MCF 10A (cell line): ENCODE data around the gene TMEM129. TPM values are rescaled to one million over a fixed set of nuclear protein-coding genes. Genes with fewer than 3 reads are reported as not detected.

Experiments used
- BruUV-seq: library from RNA; stranded (reverse); fragments of 400-500 nt; replicated peaks from 2 replicates; lab custom pipeline; 2021; lab: Mats Ljungman, UMichigan
- CTCF ChIA-PET: fragments of 300-600 bp; sonication (Branson Sonifier 250); formaldehyde crosslinking; extraction: SDS; loops from one replicate; lab custom pipeline; 2021; ENCODE audit warnings: antibody characterized with exemption, inconsistent platforms; lab: Yijun Ruan, JAX
- POLR2A ChIA-PET: fragments of 300-600, 350-650 bp; sonication (Branson Sonifier 250); formaldehyde crosslinking; extraction: SDS; loops from one replicate; lab custom pipeline; 2020; ENCODE audit warnings: antibody characterized with exemption, inconsistent platforms; lab: Yijun Ruan, JAX
- DNase-seq: peaks from one replicate; pipeline ENCODE4 v3.0.0-alpha.2; 2018; ENCODE audit not compliant: unreplicated experiment
- H3K27ac Mint-ChIP-seq: one replicate; pipeline ENCODE4 v1.8.0; 2022; ENCODE audit warnings: mild to moderate bottlenecking, low read depth, mixed read lengths; ENCODE audit not compliant: unreplicated experiment
- H3K27me3 Mint-ChIP-seq: one replicate; pipeline ENCODE4 v1.8.0; 2022; ENCODE audit warnings: mixed read lengths; ENCODE audit not compliant: insufficient read depth, unreplicated experiment
- H3K36me3 Mint-ChIP-seq: one replicate; pipeline ENCODE4 v1.8.0; 2022; ENCODE audit warnings: mild to moderate bottlenecking, moderate library complexity, mixed read lengths; ENCODE audit not compliant: insufficient read depth, unreplicated experiment
- H3K4me1 Mint-ChIP-seq: one replicate; pipeline ENCODE4 v1.8.0; 2022; ENCODE audit warnings: mixed read lengths; ENCODE audit not compliant: insufficient read depth, unreplicated experiment
- H3K4me3 Mint-ChIP-seq: one replicate; pipeline ENCODE4 v1.8.0; 2022; ENCODE audit warnings: mild to moderate bottlenecking, moderate library complexity, mixed read lengths; ENCODE audit not compliant: unreplicated experiment
- H3K9me3 Mint-ChIP-seq: one replicate; pipeline ENCODE4 v1.8.0; 2022; ENCODE audit warnings: mixed read lengths; ENCODE audit not compliant: unreplicated experiment
- intact Hi-C: fragments of 100-400 bp; cut with micrococcal nuclease; formaldehyde crosslinking; loops from 2 replicates; pipeline ENCODE4 v1.14.1; 2022
- total RNA-seq: library from RNA; stranded (reverse); gene quantifications from 2 replicates; pipeline ENCODE4 v1.2.3, GENCODE V29; 2022
- TF ChIP-seq, protein P1 (sequence below): fragments of 200-600 bp; IDR thresholded peaks from one replicate; pipeline ENCODE4 v1.8.0; 2022; ENCODE audit warnings: antibody characterized with exemption, mild to moderate bottlenecking; ENCODE audit not compliant: unreplicated experiment

The TMEM129 gene
- total RNA-seq, 1 experiment from 2014 or later = 38.3 TPM

DNA sequence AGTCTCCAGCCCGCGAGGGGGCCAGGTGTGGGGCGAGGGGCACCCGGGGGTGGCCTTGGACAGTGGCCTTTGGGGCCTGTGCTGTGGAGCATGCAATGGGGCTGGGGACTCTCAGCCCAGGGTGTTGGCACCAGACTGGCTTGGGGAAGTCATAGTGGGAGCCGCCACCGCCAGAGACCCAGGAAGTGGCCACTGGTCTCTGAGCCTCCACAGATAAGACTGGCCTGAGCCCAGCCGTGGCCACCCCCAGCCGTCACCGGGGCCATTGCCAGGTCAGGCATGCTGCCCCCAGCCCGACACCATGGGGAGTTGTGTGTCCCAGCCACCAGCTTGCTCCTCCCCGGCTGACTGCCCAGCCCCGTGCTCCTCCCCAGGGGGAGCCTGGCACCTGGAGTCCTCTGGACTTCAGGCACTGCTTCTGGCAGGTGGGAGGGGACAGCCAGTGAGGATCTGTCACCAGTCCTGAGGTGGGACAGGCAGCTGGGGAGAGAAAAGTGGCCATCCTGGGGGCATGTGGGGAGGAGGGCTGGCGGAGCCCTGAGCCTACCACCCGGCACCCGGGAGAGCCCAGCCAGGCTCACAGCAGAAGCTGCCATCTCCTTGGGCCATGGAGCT lies 32.7 kb upstream of the TMEM129 start:
- intact Hi-C loops = no loop called here
- Mint-ChIP-seq H3K27ac (no peak overlapping the region), H3K4me1 (peaks cover 6% of the 10 kb centered on the region), H3K4me3 (no peak overlapping the region), H3K9me3 (no peaks in the 10 kb centered on the region), H3K36me3 (no peaks in the 10 kb centered on the region), H3K27me3 (no peaks in the 10 kb centered on the region)
- TF ChIP-seq, protein P1, sequence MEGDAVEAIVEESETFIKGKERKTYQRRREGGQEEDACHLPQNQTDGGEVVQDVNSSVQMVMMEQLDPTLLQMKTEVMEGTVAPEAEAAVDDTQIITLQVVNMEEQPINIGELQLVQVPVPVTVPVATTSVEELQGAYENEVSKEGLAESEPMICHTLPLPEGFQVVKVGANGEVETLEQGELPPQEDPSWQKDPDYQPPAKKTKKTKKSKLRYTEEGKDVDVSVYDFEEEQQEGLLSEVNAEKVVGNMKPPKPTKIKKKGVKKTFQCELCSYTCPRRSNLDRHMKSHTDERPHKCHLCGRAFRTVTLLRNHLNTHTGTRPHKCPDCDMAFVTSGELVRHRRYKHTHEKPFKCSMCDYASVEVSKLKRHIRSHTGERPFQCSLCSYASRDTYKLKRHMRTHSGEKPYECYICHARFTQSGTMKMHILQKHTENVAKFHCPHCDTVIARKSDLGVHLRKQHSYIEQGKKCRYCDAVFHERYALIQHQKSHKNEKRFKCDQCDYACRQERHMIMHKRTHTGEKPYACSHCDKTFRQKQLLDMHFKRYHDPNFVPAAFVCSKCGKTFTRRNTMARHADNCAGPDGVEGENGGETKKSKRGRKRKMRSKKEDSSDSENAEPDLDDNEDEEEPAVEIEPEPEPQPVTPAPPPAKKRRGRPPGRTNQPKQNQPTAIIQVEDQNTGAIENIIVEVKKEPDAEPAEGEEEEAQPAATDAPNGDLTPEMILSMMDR = no peak
- ChIA-PET CTCF (interaction anchor here (0.7 to 1.8 kb wide), 3 partner anchors 37 to 146 kb away, joined by 3 to 8 read pairs (median 4); no protein-coding TSS in a partner anchor), POLR2A (interaction anchor here (0.7 to 1.0 kb wide), 2 partner anchors 27 to 38 kb away, joined by 3 read pairs; no protein-coding TSS in a partner anchor)
- no peak for DNase-seq
- BruUV-seq = no TSS peak

DNA sequence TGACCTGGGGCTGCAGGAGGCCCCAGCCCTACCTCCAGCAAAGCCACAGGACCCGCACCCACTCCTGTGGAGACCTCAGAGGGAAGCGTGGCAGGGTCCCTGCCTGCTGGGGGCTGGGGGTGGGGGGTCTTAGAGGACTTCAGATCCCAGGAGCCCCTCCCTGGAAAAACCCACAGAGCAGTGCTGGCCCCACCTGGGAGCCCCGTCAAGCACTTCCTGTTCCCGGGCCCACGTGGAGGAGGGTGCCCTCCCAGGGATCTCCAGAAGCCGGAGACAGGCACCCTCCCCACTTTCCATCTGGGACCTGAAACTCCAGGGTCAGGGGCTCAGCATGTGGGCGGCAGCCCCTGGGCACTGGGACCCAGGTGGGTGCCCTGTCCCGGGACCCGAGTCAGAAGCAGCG lies 32.2 kb upstream of the TMEM129 start:
- POLR2A ChIA-PET = interaction anchor here (0.7 to 2.1 kb wide), 4 partner anchors 28 to 55 kb away, joined by 3 to 22 read pairs (median 10); partner anchors contain the start of gene FGFR3
- Mint-ChIP-seq H3K4me1 (peaks cover 6% of the 10 kb centered on the region), H3K27ac (no peak overlapping the region), H3K36me3 (no peaks in the 10 kb centered on the region), H3K9me3 (no peaks in the 10 kb centered on the region), H3K4me3 (no peak overlapping the region), H3K27me3 (no peaks in the 10 kb centered on the region)
- intact Hi-C loops = no loop called here
- TF ChIP-seq, protein P1 = no peak
- no TSS peak for BruUV-seq
- CTCF ChIA-PET = interaction anchor here (1.0 to 2.0 kb wide), 4 partner anchors 23 to 146 kb away, joined by 4 to 13 read pairs (median 7); no protein-coding TSS in a partner anchor
- no peak for DNase-seq

- no peaks in the 10 kb centered on the region for H3K9me3 Mint-ChIP-seq
- H3K27ac Mint-ChIP-seq = no peak overlapping the region
- H3K36me3 Mint-ChIP-seq = no peaks in the 10 kb centered on the region
- TF ChIP-seq, protein P1 = no peak
- CTCF ChIA-PET = interaction anchor here (0.6 to 2.4 kb wide), 14 partner anchors 21 to 156 kb away, joined by 3 to 29 read pairs (median 4); no protein-coding TSS in a partner anchor
- BruUV-seq = no TSS peak
- H3K27me3 Mint-ChIP-seq = no peaks in the 10 kb centered on the region
- DNase-seq = peak; percentile 70
- intact Hi-C loops = no loop called here
- H3K4me1 Mint-ChIP-seq = no peaks in the 10 kb centered on the region
- POLR2A ChIA-PET = interaction anchor here (0.6 to 2.1 kb wide), 12 partner anchors 20 to 677 kb away, joined by 3 to 22 read pairs (median 4); partner anchors contain the start of genes FGFR3, TACC3 and TMEM129
- no peak overlapping the region for H3K4me3 Mint-ChIP-seq
Measured at GRCh38 chr4:1752284-1753041, 31.3 kb upstream of the TMEM129 start.

- no peak for DNase-seq
- H3K36me3 Mint-ChIP-seq = no peaks in the 10 kb centered on the region
- no peak overlapping the region for H3K4me3 Mint-ChIP-seq
- POLR2A ChIA-PET = interaction anchor here (0.6 to 2.1 kb wide), 12 partner anchors 21 to 134 kb away, joined by 3 to 22 read pairs (median 4); partner anchors contain the start of genes FGFR3, TACC3 and TMEM129
- H3K9me3 Mint-ChIP-seq = no peaks in the 10 kb centered on the region
- CTCF ChIA-PET = interaction anchor here (0.6 to 2.4 kb wide), 13 partner anchors 22 to 692 kb away, joined by 3 to 29 read pairs (median 4); no protein-coding TSS in a partner anchor
- TF ChIP-seq, protein P1 = no peak
- H3K27ac Mint-ChIP-seq = no peak overlapping the region
- no peaks in the 10 kb centered on the region for H3K4me1 Mint-ChIP-seq
- no TSS peak for BruUV-seq
- H3K27me3 Mint-ChIP-seq = no peaks in the 10 kb centered on the region
- intact Hi-C loops = no loop called here
Measured at GRCh38 chr4:1751919-1752283, 30.8 kb upstream of the TMEM129 start.
